HL-60 (cell line): ENCODE measurements around the gene LRMDA.

Source experiments
- DNase-seq, 2 experiments: peaks; one replicate each; pipeline ENCODE4 v3.0.0-alpha.2; 2010 to 2020; ENCODE audit warnings: low read depth in 1 of 2, low spot score in 1 of 2
- H3K27ac ChIP-seq: fragments of 250-450 bp; sonication (Bioruptor Pico); replicated peaks from 2 replicates; pipeline ENCODE4 v1.5.1; 2020; ENCODE audit warnings: mild to moderate bottlenecking, moderate library complexity
- H3K27me3 ChIP-seq: fragments of 250-450 bp; sonication (Bioruptor Pico); 2 replicates; pipeline ENCODE4 v1.5.1; 2021; ENCODE audit warnings: mild to moderate bottlenecking, moderate library complexity; ENCODE audit not compliant: insufficient read depth, poor library complexity, severe bottlenecking
- H3K4me3 ChIP-seq: replicated peaks from 2 replicates; pipeline ENCODE4 v1.5.1; 2011; ENCODE audit warnings: mild to moderate bottlenecking, control low read depth, low read length; ENCODE audit not compliant: insufficient read depth
- CTCF ChIP-seq: IDR thresholded peaks from one replicate; pipeline ENCODE4 v1.5.1; 2011; ENCODE audit warnings: low read length, control low read depth, inconsistent platforms; ENCODE audit not compliant: insufficient read depth
- GABPA ChIP-seq: IDR thresholded peaks from 2 replicates; pipeline ENCODE4 v1.6.1; 2012; ENCODE audit warnings: low read depth
- POLR2AphosphoS5 ChIP-seq: IDR thresholded peaks from 2 replicates; pipeline ENCODE4 v1.6.1; 2012; ENCODE audit warnings: low read depth
- REST ChIP-seq: IDR thresholded peaks from 2 replicates; pipeline ENCODE4 v1.6.1; 2012; ENCODE audit warnings: low read depth; ENCODE audit not compliant: insufficient replicate concordance
- SPI1 ChIP-seq: IDR thresholded peaks from 2 replicates; pipeline ENCODE4 v1.6.1; 2012; ENCODE audit warnings: low read depth, mild to moderate bottlenecking, borderline replicate concordance

The LRMDA gene

GRCh38 chr10:75394221-75394620, 37.2 kb upstream of the LRMDA start:
- H3K27me3 ChIP-seq, result peaks cover 2% of the 10 kb centered on the region
- TF ChIP-seq SPI1 (no peak), REST (no peak), POLR2AphosphoS5 (no peak), CTCF (no peak), GABPA (no peak)
- no peak overlapping the region for H3K27ac ChIP-seq
- no peak for DNase-seq
- no peak overlapping the region for H3K4me3 ChIP-seq

DNA sequence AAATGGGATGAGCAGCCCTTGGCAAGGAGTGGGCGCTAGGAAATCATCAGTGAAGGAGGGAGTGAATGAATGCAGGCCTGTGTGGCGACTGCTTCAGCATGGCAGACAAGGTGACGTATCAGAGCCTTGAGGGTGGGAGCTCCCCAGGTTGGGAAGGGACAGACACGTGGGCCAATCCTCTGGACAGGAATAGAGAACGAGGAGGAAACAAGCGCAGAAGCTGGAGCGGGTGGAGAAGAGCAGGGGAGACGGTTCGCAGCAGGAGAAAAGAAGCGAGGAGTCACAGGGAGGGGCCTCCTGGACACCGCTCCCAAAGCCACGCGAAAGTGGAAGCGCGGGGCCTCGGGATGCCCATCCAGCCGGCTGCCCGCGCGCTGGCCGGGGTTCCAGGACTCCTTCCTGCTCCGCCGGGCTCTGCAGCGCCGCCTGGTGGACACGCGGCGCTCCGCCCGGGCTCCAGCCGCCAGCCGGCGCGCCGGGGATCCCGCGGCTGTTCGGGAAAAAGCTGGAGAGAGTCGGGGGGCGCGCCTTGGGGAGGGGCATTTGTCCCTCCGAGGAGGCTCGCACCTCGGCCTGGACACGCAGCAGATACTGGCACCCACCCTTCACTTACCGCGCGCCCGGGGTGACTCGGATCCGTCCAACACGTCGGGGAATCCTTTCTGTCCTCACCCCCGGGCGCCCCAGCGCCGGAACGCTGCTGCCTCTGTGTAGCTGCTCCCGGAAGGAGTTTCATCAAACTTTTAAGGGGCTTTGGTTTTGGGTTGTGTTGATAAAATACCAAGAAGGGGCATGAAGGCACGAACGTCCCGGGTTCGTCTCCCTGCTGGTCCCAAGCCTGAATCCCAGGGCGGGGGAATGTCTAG, 36.1 kb upstream of the LRMDA start:
- Histone ChIP-seq H3K27me3 (peaks cover 2% of the 10 kb centered on the region), H3K27ac (no peak overlapping the region), H3K4me3 (no peak overlapping the region)
- TF ChIP-seq POLR2AphosphoS5 (no peak), CTCF (no peak), REST (no peak), SPI1 (no peak), GABPA (no peak)
- peak in 1 of 2 experiments; percentile 20 for DNase-seq

- Histone ChIP-seq H3K27ac (no peak overlapping the region), H3K4me3 (no peak overlapping the region), H3K27me3 (peaks cover 2% of the 10 kb centered on the region)
- no peak for DNase-seq
- no peak for TF ChIP-seq CTCF
- no peak for TF ChIP-seq SPI1
- TF ChIP-seq REST, result no peak
- no peak for TF ChIP-seq POLR2AphosphoS5
- TF ChIP-seq GABPA, result no peak
These were observed 35.3 kb upstream of the LRMDA start for GRCh38 chr10:75395932-75396630.
